K562 treated with DMSO at 1 percent for 24 hours (cell line): Measurements from ENCODE around the gene FABP1. TPM values are rescaled to one million over a fixed set of nuclear protein-coding genes. Genes with fewer than 3 reads are reported as not detected.

Experiments
- total RNA-seq: library from RNA; unstranded; fragments of 300-600 nt; gene quantifications from 2 replicates; pipeline ENCODE4 v1.2.3, GENCODE V29; 2022; ENCODE audit warnings: low read depth; ENCODE audit not compliant: insufficient read depth

FABP1 gene
- not detected in 2 replicates for total RNA-seq

GRCh38 chr2:88127888-88128653 is at the start of gene FABP1:
Gene FABP1, minus strand, starts transcription at chr2:88128062. Its CDS starts 45 bp downstream, at chr2:88128017.

Other genes with a start within 250 kb of the FABP1 start
- gene RNU2-63P, start 111.5 kb downstream of the FABP1 start, total RNA-seq, result not detected in 2 replicates
- 11.1 and 11.3 TPM in 2 replicates for gene KRCC1, start 72.3 kb downstream of the FABP1 start, total RNA-seq
- gene SMYD1, start 60.2 kb downstream of the FABP1 start, total RNA-seq, result not detected in 2 replicates
- not detected in 2 replicates for gene THNSL2, start 42.3 kb upstream of the FABP1 start, total RNA-seq